Thoracic aorta (tissue), 2 donors: Measurements from ENCODE around the gene USP36. TPM values are rescaled to one million over a fixed set of nuclear protein-coding genes. Genes with fewer than 3 reads are reported as not detected.
"Not testable (repeated sequence)": the region's sequence is repeated elsewhere in the genome, so short reads cannot be mapped to it uniquely, and the experiment has no call there.

Source experiments
- ATAC-seq: fragments of 150-250 bp; one replicate; pipeline ENCODE4 v1.8.0; 2017; ENCODE audit warnings: low read depth; ENCODE audit not compliant: insufficient number of reproducible peaks, low FRiP score
- DNase-seq: peaks from one replicate; pipeline ENCODE4 v3.0.0-alpha.2; 2020; ENCODE audit warnings: low spot score
- H3K27ac ChIP-seq, 2 donors: fragments of 200-600 bp; sonication (generic); 1 replicate in 1 of 2; 2 replicates in 1 of 2; pipeline ENCODE4 v1.5.1; 2016; ENCODE audit warnings: mild to moderate bottlenecking in 2 of 2, moderate library complexity in 2 of 2
- H3K27me3 ChIP-seq: fragments of 200-600 bp; sonication (generic); replicated peaks from 2 replicates; pipeline ENCODE4 v1.6.0; 2016; ENCODE audit warnings: mild to moderate bottlenecking; ENCODE audit not compliant: insufficient read depth
- H3K36me3 ChIP-seq: fragments of 200-600 bp; sonication (generic); one replicate; pipeline ENCODE4 v1.5.1; 2016
- H3K4me1 ChIP-seq, 2 donors: fragments of 200-600 bp; sonication (generic); 1 replicate in 1 of 2; 2 replicates in 1 of 2; pipeline versions ENCODE4 v1.5.1 to v1.6.0; 2016; ENCODE audit warnings: low read depth in 2 of 2, mild to moderate bottlenecking in 1 of 2; ENCODE audit not compliant: control insufficient read depth in 1 of 2
- H3K4me3 ChIP-seq: fragments of 200-600 bp; sonication (generic); 2 replicates; pipeline ENCODE4 v1.5.1; 2016; ENCODE audit warnings: mild to moderate bottlenecking
- H3K9me3 ChIP-seq: fragments of 200-600 bp; sonication (generic); 2 replicates; pipeline ENCODE4 v1.5.1; 2016
- CTCF ChIP-seq: fragments of 200-600 bp; sonication (generic); IDR thresholded peaks from one replicate; pipeline ENCODE4 v1.5.1; 2019; ENCODE audit warnings: antibody characterized with exemption
- total RNA-seq, 2 donors: library from RNA; depleted of rRNA; stranded (reverse); fragments of >200 nt; gene quantifications; one replicate each; pipeline versions ENCODE4 v1.1.0 to v1.2.3, GENCODE V29; 2016

The USP36 gene
- total RNA-seq, 2 donors from 2014 or later: 40.3 to 95.9 TPM

GRCh38 chr17:78882540-78883088 lies 42.0 kb upstream of the USP36 start:
- no peak for DNase-seq
- Histone ChIP-seq H3K27me3 (no peaks in the 10 kb centered on the region), H3K27ac (peak overlapping the region; percentile 87 to 91), H3K9me3 (no peaks in the 10 kb centered on the region), H3K4me3 (peak overlapping the region; percentile 59), H3K4me1 (peaks cover 51 to 85% of the 10 kb centered on the region in 2 donors), H3K36me3 (no peaks in the 10 kb centered on the region)
- no peak for ATAC-seq
- TF ChIP-seq CTCF: no peak

- DNase-seq (peak; percentile 27), ATAC-seq (no peak)
- no peaks in the 10 kb centered on the region for H3K36me3 ChIP-seq
- no peaks in the 10 kb centered on the region for H3K27me3 ChIP-seq
- H3K9me3 ChIP-seq: no peaks in the 10 kb centered on the region
- H3K4me1 ChIP-seq: peaks cover 56 to 93% of the 10 kb centered on the region in 2 donors
- peak overlapping the region; percentile 63 to 91 for H3K27ac ChIP-seq
- peak overlapping the region; percentile 46 for H3K4me3 ChIP-seq
- TF ChIP-seq CTCF: no peak
Observed at GRCh38 chr17:78879635-78880186, 39.1 kb upstream of the USP36 start.

- TF ChIP-seq CTCF: no peak
- Histone ChIP-seq H3K27ac (peak overlapping the region; percentile 63 to 91), H3K4me3 (peak overlapping the region; percentile 46), H3K27me3 (no peaks in the 10 kb centered on the region), H3K36me3 (no peaks in the 10 kb centered on the region), H3K9me3 (no peaks in the 10 kb centered on the region), H3K4me1 (peaks cover 53 to 93% of the 10 kb centered on the region in 2 donors)
- no peak for ATAC-seq
- no peak for DNase-seq
Observed at GRCh38 chr17:78878871-78879527, 38.4 kb upstream of the USP36 start.

- Histone ChIP-seq H3K9me3 (no peaks in the 10 kb centered on the region), H3K4me3 (no peak overlapping the region), H3K27ac (peak overlapping the region in 1 of 2 donors; percentile 91), H3K36me3 (no peaks in the 10 kb centered on the region), H3K27me3 (no peaks in the 10 kb centered on the region), H3K4me1 (peaks cover 54 to 93% of the 10 kb centered on the region in 2 donors)
- no peak for DNase-seq
- TF ChIP-seq CTCF: no peak
- ATAC-seq: no peak
Observed at GRCh38 chr17:78878261-78878660, 37.6 kb upstream of the USP36 start.

- not testable (repeated sequence) for H3K27me3 ChIP-seq, H3K9me3 ChIP-seq, ATAC-seq, H3K27ac ChIP-seq, DNase-seq, H3K36me3 ChIP-seq, H3K4me3 ChIP-seq
- peaks cover 44 to 85% of the 10 kb centered on the region in 2 donors for H3K4me1 ChIP-seq
Observed at GRCh38 chr17:78876954-78877517, 36.4 kb upstream of the USP36 start.
